OCI-LY3 (cell line): ENCODE measurements around the gene OR10T2.

Source experiments
- H2AFZ ChIP-seq: fragments of 200-600, 300-600 bp; shearing (Covaris generic); 2 replicates; pipeline ENCODE4 v1.6.0; 2014; ENCODE audit warnings: antibody characterized with exemption, low read depth, low read length
- H3K27ac ChIP-seq: fragments of 200-600, 300-600 bp; sonication (generic); 2 replicates; pipeline ENCODE4 v1.5.1; 2014; ENCODE audit warnings: mild to moderate bottlenecking, low read length, moderate library complexity, mixed read lengths
- H3K27me3 ChIP-seq: fragments of 200-600, 300-600 bp; sonication (generic); 2 replicates; pipeline ENCODE4 v1.6.1; 2014; ENCODE audit warnings: low read depth, low read length, mixed read lengths
- H3K36me3 ChIP-seq: fragments of 200-600, 300-600 bp; sonication (generic); replicated peaks from 2 replicates; pipeline ENCODE3; 2014; ENCODE audit warnings: low read depth, low read length, mixed read lengths
- H3K4me1 ChIP-seq: fragments of 300-600, 200-600 bp; sonication (generic); 2 replicates; pipeline ENCODE4 v1.6.1; 2014; ENCODE audit warnings: low read length, mixed read lengths
- H3K4me2 ChIP-seq: fragments of 200-600, 300-600 bp; sonication (generic); 2 replicates; pipeline ENCODE4 v1.6.1; 2014; ENCODE audit warnings: low read length, mixed read lengths
- H3K4me3 ChIP-seq: fragments of 300-600, 200-600 bp; sonication (generic); 2 replicates; pipeline ENCODE4 v1.5.1; 2014; ENCODE audit warnings: antibody characterized with exemption, mild to moderate bottlenecking, low read length, moderate library complexity
- H3K79me2 ChIP-seq: fragments of 300-600, 200-600 bp; shearing (Covaris generic); 2 replicates; pipeline ENCODE4 v1.6.1; 2014; ENCODE audit warnings: mild to moderate bottlenecking, low read length, mixed read lengths
- H3K9ac ChIP-seq: fragments of 300-600, 200-600 bp; shearing (Covaris generic); 2 replicates; pipeline ENCODE4 v1.6.0; 2014; ENCODE audit warnings: mild to moderate bottlenecking, low read length, moderate library complexity
- H3K9me3 ChIP-seq: fragments of 200-600, 300-600 bp; shearing (Covaris generic); 2 replicates; pipeline ENCODE4 v1.6.1; 2014; ENCODE audit warnings: low read length, mixed read lengths; ENCODE audit not compliant: insufficient read depth
- H4K20me1 ChIP-seq: fragments of 200-600, 300-600 bp; sonication (generic); 2 replicates; pipeline ENCODE4 v1.6.1; 2016; ENCODE audit warnings: low read length, mixed read lengths; ENCODE audit not compliant: insufficient read depth
- EZH2phosphoT487 ChIP-seq: fragments of 200-600 bp; shearing (Covaris generic); IDR thresholded peaks from 2 replicates; pipeline ENCODE4 v1.6.1; 2018; ENCODE audit warnings: antibody characterized with exemption, mixed run types, low read depth
- TF ChIP-seq, protein P1 (sequence below): fragments of 200-600, 300-600 bp; sonication (generic); IDR thresholded peaks from 2 replicates; pipeline ENCODE4 v1.5.1; 2014; ENCODE audit warnings: antibody characterized with exemption, low read length, low read depth

The OR10T2 gene

DNA sequence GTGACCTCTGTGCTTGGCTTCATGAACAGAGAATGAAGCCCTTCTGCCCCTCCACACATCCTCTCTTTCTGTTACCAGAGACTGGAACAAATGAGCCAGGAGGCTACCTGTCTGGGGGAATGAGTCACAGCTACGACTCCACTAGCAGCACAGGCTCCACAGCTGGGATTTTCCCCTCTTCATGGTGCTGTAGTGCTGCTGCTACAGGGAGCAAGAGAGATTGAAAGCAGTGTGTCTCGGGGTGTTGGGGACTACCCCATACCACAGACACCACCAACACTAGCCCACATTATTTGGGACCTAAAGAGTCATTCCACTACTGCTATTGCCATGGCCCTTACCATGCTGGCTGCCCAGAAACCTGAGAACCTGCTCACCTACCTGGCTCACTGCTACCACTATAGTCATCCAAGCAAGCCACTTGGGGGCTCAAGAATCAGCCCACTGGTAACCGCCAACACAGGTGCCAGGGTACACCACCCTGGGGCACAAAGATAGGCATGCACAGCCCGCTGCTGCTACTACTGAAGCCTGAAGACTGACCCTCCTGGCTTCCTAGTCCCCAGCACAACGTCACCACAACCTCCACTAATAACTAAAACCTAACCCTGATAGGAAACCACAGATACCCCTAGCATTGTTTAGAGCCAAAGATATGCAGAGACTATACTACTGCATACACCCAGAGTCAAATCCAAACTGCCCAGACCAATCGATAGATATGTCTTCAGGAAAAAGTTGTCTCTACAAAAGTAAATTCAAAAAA is 27.9 kb downstream of the OR10T2 start:
- Histone ChIP-seq H3K4me3 (no peak overlapping the region), H3K27me3 (no peaks in the 10 kb centered on the region), H3K79me2 (no peaks in the 10 kb centered on the region), H3K9me3 (peaks cover 32% of the 10 kb centered on the region), H3K4me2 (peak overlapping the region; percentile 25), H2AFZ (no peak overlapping the region), H3K27ac (peak overlapping the region; percentile 22; the same call in 1 of the 2 replicates), H4K20me1 (no peaks in the 10 kb centered on the region), H3K9ac (no peak overlapping the region), H3K4me1 (peaks cover 27% of the 10 kb centered on the region), H3K36me3 (peaks cover 12% of the 10 kb centered on the region)
- TF ChIP-seq, protein P1, sequence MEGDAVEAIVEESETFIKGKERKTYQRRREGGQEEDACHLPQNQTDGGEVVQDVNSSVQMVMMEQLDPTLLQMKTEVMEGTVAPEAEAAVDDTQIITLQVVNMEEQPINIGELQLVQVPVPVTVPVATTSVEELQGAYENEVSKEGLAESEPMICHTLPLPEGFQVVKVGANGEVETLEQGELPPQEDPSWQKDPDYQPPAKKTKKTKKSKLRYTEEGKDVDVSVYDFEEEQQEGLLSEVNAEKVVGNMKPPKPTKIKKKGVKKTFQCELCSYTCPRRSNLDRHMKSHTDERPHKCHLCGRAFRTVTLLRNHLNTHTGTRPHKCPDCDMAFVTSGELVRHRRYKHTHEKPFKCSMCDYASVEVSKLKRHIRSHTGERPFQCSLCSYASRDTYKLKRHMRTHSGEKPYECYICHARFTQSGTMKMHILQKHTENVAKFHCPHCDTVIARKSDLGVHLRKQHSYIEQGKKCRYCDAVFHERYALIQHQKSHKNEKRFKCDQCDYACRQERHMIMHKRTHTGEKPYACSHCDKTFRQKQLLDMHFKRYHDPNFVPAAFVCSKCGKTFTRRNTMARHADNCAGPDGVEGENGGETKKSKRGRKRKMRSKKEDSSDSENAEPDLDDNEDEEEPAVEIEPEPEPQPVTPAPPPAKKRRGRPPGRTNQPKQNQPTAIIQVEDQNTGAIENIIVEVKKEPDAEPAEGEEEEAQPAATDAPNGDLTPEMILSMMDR: no peak
- TF ChIP-seq EZH2phosphoT487: no peak

DNA sequence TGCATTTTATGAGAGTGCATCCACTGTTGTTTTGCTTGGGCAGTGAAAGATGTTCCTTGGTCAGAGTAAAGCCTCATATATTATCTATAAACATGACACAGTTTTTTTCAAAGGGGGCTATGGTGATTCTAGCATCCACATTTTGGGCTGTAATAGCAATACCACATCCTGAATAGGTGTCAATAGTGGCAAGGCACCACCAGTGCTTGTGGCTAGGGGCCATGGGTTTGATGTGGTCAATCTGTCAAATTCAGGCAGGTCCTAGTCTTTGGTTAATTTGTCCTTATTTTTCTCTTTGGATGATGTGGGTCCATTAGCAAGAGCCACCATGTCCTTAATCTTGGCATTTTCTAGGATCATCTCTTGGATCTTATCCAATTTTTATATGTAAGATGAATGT is 32.5 kb downstream of the OR10T2 start:
- no peak overlapping the region for H3K4me3 ChIP-seq
- H3K36me3 ChIP-seq: peaks cover 13% of the 10 kb centered on the region
- TF ChIP-seq EZH2phosphoT487: no peak
- TF ChIP-seq, protein P1: no peak
- no peaks in the 10 kb centered on the region for H4K20me1 ChIP-seq
- H3K27ac ChIP-seq: no peak overlapping the region
- H3K4me2 ChIP-seq: no peak overlapping the region
- H3K27me3 ChIP-seq: no peaks in the 10 kb centered on the region
- no peaks in the 10 kb centered on the region for H3K79me2 ChIP-seq
- H3K9ac ChIP-seq: no peak overlapping the region
- H3K9me3 ChIP-seq: peaks cover 17% of the 10 kb centered on the region
- no peak overlapping the region for H2AFZ ChIP-seq
- peaks cover 44% of the 10 kb centered on the region for H3K4me1 ChIP-seq

DNA sequence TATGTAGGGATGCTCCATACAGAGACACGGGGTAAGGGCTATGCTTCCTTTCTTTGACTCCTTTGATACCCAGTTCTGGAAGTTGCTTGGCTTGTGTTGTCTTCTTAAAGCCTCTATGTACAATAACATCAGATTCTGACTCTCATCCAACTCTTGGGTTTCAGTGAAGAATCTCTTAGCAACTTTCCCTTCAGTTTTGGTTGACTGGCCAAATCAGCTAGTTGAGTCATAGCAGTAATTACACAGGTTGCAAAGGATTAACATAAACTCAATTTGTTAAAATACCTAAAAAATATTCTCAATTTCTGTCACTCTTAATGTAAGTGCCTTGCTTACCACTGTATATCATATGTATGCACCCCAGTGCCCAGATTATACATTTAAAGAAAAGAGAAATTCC is 36.3 kb downstream of the OR10T2 start:
- Histone ChIP-seq H3K27me3 (0 out of 2 replicates have a peak, but pooled peaks cover 5% of the 10 kb centered on the region), H3K27ac (no peak overlapping the region), H2AFZ (no peak overlapping the region), H3K4me3 (0 out of 2 replicates have a peak overlapping the region, but pooled peaks have one; percentile 16), H3K4me1 (peaks cover 37% of the 10 kb centered on the region), H4K20me1 (no peaks in the 10 kb centered on the region), H3K9me3 (0 out of 2 replicates have a peak, but pooled peaks cover 3% of the 10 kb centered on the region), H3K9ac (no peak overlapping the region), H3K79me2 (no peaks in the 10 kb centered on the region), H3K4me2 (peak overlapping the region; percentile 77), H3K36me3 (peaks cover 6% of the 10 kb centered on the region)
- TF ChIP-seq, protein P1: no peak
- TF ChIP-seq EZH2phosphoT487: no peak

DNA sequence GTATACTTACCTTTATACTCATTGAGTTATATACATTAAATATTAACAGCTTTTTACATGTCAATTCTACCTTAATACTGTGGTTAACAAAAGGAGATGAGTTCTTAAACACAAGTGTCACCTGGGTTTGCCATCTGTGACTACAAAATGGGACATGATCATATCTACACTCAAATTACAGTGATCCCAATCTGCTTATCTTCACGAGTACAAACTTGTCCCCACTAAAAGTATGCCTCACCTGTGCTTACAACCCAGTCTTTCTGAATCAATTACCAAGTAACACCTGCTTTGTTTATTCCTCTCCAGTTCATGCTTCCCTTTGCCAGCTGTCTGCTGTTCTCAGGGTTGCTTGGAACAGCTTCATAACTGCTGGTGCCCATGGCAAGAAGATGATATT is 36.8 kb downstream of the OR10T2 start:
- Histone ChIP-seq H3K9ac (no peak overlapping the region), H2AFZ (no peak overlapping the region), H4K20me1 (no peaks in the 10 kb centered on the region), H3K4me1 (peaks cover 37% of the 10 kb centered on the region), H3K27ac (no peak overlapping the region), H3K4me3 (0 out of 2 replicates have a peak overlapping the region, but pooled peaks have one; percentile 16), H3K36me3 (peaks cover 6% of the 10 kb centered on the region), H3K4me2 (peak overlapping the region; percentile 77), H3K27me3 (peaks cover 7% of the 10 kb centered on the region; the same call in 1 of the 2 replicates), H3K9me3 (0 out of 2 replicates have a peak, but pooled peaks cover 3% of the 10 kb centered on the region), H3K79me2 (no peaks in the 10 kb centered on the region)
- TF ChIP-seq, protein P1: no peak
- TF ChIP-seq EZH2phosphoT487: no peak
